OCI-LY7 (cell line): Measurements from ENCODE around the gene NFRKB.

ENCODE experiments used
- CTCF ChIP-seq: fragments of 200-600 bp; sonication (generic); conservative IDR thresholded peaks from 2 replicates; pipeline ENCODE4 v1.5.1; 2014; ENCODE audit warnings: mild to moderate bottlenecking, antibody characterized with exemption, low read length, moderate library complexity, mixed read lengths
- EZH2phosphoT487 ChIP-seq: fragments of 200-600 bp; sonication (generic); IDR thresholded peaks from 2 replicates; pipeline ENCODE4 v1.6.1; 2018; ENCODE audit warnings: low read depth, borderline replicate concordance, mild to moderate bottlenecking, mixed run types, antibody characterized with exemption, low read length, moderate library complexity, mixed read lengths

- no peak for TF ChIP-seq CTCF
- no peak for TF ChIP-seq EZH2phosphoT487
Observed at GRCh38 chr11:129928923-129929692, 33.7 kb upstream of the NFRKB start.
